Stimulated activated CD8-positive, alpha-beta memory T cell treated with anti-CD3 and anti-CD28 coated beads, Interleukin-15, amount 100 ng/mL, for 48 hours (primary cell): ENCODE results near the gene TOP2B.

Experiments
- DNase-seq, 2 donors: peaks; one replicate each; pipeline ENCODE4 v3.0.0-alpha.2; 2020; ENCODE audit warnings: low read depth in 2 of 2

Gene TOP2B

GRCh38 chr3:25620493-25620892 is 44.2 kb downstream of the TOP2B start:
- no peak for DNase-seq

GRCh38 chr3:25619382-25619781 is 45.3 kb downstream of the TOP2B start:
- no peak for DNase-seq

- no peak for DNase-seq
Observed at GRCh38 chr3:25618028-25618427, 46.7 kb downstream of the TOP2B start.

DNA sequence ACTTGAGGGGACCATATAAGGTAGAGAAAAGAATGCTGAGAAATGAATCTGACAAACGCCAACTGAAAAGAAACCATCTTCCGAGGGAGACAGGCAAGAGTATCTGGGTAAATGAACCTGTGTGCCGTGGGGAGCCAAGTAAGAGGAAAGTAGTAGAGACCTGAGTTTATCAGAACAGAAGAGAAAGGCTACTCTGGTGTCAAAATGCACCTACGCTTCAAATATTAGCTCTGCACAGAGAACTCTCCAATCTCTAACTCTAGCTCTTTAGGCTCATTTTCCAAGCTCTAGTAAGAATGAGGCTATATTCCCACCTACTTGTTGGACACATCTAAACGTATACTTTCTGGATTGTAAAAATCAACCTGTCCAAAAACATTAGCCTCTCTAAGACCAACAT is 53.5 kb downstream of the TOP2B start:
- no peak for DNase-seq

DNA sequence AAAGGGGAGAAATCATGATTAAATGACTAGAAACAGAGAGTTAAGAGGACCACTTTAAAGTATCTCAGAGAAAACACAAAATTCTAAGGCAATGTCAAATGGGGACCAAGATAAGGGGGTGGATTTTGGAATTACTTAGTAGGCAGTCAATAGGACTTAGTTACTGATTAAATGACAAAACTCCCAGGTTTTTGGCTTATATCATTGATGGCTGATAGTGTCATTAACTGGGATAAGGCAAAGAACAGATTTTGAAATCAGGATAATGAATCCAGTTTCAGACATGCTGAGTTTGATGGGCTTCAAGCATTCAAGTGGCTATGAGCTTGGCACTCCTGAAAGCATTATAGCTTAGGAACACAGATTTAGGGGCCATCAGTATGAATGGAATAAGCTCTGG is 53.9 kb downstream of the TOP2B start:
- no peak for DNase-seq

DNA sequence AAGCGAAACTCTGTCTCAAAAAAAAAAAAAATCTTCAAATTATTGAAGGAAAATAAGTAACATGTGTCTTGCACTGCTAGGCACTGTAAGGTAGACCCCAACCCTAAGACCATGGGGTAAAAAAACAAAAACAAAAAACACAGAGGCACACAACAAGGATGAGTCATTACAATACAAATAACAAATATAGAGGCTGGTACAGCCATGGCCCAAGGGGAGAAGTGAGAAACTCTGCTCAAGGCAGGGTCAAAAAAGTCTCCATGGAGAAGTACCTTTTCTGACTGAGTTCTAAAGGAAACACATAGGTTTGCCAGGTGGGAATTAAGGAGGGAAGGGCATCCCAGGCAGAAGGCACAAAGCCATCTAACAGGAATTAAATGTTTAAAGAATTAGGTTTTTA is 54.5 kb downstream of the TOP2B start:
- no peak for DNase-seq

DNA sequence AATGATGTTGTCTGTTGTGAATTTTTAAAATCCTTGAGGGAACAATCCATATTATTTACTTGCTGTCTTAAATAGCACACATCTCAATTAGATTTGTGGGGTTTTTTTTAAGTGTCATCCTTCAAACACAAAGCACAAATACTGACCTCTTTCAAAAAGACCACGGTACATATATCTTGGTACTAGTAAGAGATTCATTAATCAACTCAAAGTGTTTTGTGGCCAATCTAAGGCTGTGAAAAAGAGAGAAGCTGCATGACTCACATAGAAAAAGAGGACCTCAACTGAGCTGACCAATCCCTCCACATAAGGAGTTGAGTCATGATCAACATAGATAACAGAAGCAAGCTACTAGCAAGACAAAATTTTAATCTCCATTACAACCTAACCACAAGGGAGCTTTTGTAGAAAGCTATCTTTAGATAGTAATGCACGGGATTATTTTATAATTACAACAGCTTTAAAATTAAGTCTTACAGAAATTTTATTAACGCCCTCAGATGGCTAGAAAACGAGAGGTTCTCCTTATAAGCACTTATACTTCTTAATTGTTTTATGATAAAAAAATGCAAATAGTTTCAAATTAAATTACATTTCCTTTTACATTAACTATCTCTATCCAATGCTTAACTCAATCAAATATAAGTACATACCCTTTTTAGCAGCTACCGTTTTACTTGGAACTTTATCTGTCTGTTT is 60.5 kb downstream of the TOP2B start:
- DNase-seq = no peak

GRCh38 chr3:25603703-25604102 is 61.0 kb downstream of the TOP2B start:
- DNase-seq = no peak

- DNase-seq = no peak
Observed at GRCh38 chr3:25597535-25598101, 67.1 kb downstream of the TOP2B start.

GRCh38 chr3:25594007-25594502 is 70.7 kb downstream of the TOP2B start:
- DNase-seq = no peak

DNA sequence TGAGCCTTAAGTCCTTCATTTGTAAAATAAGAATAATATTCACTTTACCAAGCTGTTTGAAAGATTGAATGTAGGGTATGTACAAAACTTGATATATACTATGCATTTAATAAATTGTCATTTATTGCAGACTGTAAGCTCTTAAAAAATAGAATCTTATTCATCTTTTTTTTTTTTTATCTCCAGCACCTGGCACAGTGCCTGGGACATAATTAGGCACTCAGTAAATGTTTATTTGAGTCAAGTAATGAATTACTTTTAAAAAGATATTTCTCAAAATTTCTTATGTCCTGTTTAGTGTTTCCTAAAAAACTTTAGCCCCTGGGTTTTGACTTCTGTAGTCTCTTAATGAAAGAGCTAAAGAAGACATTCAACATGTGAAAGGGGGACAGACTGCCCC is 71.7 kb downstream of the TOP2B start:
- no peak for DNase-seq

GRCh38 chr3:25592510-25592968 is 72.2 kb downstream of the TOP2B start:
- DNase-seq = no peak

DNA sequence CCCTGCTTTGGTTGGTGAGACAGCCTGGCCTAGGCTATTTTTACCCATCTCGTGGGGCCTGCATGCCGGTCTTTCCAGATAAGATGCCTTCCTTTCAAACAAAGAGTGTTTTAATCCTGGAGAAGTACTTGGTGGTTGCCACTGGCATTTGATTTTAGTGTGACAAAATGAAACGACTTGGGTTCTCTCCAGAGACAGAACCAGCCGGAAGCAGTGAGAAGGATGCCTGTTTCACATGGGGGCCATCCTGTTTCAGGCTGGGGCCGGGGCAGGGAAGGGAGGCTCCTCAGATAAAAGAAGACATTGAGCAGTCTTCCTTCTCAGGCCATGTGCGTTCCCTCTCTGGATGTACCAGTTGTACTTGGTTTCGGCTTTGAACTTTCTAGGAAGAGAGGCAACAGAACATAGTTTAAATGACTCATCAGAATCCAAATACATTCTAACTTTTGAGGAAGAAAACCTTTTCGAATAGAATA is 74.9 kb downstream of the TOP2B start:
- no peak for DNase-seq

DNA sequence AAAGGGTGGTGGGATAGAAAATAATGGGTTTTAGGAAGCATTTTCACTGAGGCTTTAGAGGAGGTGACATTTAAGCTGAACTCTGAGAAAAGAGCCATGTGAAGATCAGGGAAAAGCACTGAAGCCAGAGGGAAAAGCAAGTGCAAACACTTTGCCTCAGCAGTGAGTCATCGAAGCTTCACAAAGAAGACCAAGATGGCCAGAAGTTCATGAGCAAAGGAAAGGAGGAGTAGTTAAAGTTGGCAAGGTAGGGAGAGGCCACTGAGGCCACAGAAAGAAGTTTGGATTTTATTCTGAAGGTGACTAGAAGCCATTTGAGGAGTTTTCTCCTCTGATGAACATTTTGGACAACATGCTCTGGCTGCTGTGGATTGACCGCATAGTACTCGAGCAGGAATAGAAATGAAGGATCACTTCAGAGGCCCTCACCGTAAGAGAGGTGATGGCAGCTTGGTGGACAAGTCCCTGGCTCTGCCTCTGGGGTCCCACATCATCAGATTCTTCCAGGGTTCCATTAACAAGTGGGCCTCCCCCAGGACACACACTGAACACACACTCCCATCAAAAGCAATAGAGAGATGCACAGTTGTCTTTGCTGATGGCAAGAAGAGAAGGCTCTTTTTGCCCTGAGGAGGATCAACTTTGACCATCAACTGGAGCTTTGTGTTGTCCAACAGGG is 75.5 kb downstream of the TOP2B start:
- no peak for DNase-seq

DNA sequence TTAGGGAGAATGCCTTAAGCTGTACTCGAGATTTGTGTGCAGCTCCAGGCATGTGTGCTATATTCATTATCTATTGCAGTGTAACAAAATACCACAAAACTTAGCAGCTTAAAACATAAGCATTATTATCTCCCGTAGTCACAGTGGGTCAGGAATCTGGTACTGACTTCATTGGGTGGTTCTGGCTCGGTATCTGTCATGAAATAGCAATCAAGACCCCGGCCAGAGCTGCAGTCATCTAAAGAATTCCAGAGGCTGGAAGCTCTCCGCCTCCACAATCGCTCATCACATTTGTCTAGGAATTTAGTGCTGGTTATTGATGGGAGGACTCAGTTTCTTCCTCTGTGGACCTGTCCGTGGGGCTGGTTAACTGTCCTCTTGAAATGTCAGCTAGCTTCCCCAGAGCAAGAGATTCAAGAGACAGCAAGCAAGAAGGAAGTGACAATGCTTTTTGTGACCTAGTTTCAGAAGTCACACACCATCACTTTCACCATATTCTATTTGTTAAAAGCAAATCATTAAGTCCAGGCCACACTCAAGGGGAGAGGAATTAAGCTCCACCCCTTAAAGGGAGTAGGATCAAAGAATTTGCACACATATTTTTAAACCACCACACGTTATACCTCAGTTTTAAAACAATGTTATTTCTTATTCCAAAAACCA is 76.1 kb downstream of the TOP2B start:
- no peak for DNase-seq

DNA sequence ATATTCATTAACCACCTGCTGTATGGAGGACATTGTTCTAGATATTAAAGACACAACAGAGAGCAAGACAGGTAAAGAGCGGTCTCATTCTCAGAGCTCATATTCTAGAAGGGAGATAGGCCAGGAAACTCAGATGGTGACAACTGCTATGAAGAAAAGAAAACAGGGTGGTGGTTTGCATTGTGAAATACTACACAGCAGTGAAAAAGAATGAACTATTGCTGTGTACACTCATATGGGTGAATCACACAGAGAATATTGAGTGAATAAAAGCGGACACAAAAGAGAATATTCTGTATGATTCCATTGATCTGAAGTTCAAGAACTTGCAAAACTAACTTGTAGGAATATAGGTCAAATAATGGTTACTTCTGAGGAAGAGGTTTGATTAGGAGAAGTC is 76.7 kb downstream of the TOP2B start:
- no peak for DNase-seq

DNA sequence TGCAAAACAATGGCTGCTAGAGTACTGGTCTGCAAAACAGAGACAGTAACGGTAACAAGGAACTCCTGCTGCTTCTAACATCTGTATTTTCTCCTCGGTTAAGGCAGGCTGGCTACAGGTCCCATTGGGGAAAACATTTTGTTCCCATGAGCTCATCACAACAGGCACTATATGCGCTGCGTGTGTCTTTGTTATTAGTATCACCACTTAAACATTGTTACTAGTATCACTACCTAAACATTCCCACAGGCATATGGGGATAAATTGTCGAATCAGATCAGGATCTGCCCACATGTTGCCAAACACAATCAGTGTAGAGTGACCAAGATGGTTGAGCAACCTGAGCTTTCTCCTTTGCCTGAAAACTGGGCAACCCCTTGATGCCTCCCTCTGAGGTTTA is 77.2 kb downstream of the TOP2B start:
- no peak for DNase-seq

- no peak for DNase-seq
Observed at GRCh38 chr3:25587094-25587493, 77.6 kb downstream of the TOP2B start.

DNA sequence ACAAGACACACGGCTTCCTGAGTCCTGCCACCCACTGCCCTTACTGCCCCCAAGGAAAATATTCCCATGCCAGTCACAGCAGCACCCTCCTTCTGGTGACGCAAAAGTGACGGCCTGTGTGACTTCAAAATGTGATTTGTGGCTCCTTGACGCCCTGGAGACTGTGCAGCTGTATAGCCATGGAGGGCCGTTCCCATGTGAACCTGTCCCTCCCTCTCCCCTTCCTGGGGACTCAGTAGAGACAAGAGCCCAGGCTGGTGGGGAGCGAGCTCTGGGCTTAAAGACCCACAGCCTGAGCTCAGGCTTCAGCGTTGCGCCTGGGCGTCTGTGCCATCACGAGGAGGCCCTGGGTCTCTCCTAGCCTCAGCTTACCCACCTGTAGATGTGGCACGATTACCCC is 78.2 kb downstream of the TOP2B start:
- DNase-seq = no peak

DNA sequence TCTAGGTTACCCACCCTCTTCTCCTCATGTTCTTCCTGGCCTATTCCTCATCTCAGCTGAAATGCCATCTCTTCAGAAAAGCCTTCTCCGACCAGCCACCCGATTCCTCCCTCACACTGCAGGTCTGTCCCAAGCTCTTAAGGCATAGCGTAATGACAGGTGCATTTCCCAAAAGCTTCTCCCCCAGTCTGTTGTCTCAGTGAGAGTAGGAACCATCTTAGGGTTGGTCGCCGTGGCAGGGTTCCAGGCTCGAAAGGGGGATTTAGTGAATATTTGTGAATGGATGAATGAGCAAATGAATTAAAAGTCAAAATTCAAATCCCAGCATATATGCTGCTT is 78.6 kb downstream of the TOP2B start:
- DNase-seq = no peak

- no peak for DNase-seq
Observed at GRCh38 chr3:25585361-25586166, 79.1 kb downstream of the TOP2B start.
